CD8-positive, alpha-beta memory T cell (primary cell): Measurements from ENCODE around the gene PLCB2. TPM values are rescaled to one million over a fixed set of nuclear protein-coding genes. Genes with fewer than 3 reads are reported as not detected.
A peak's percentile ranks its signal among the peaks of the same experiment; 100 is the strongest.

Experiments
- CTCF ChIA-PET: fragments of 350-600 bp; sonication (Branson Sonifier 250); formaldehyde crosslinking; loops from one replicate; lab custom pipeline; 2021; ENCODE audit warnings: antibody characterized with exemption; lab: Charles Lee
- POLR2A ChIA-PET: fragments of 350-600 bp; sonication (Branson Sonifier 250); formaldehyde crosslinking; loops from one replicate; lab custom pipeline; 2021; ENCODE audit warnings: antibody characterized with exemption; lab: Charles Lee
- DNase-seq, 5 donors: peaks; one replicate each; pipeline versions ENCODE4 v3.0.0 to v3.0.0-alpha.2; 2020 to 2022; ENCODE audit warnings: mixed read lengths in 1 of 5
- H3K27ac ChIP-seq: one replicate; pipeline ENCODE4 v1.7.0; 2013; ENCODE audit warnings: low read depth, mild to moderate bottlenecking, low read length, moderate library complexity
- H3K27me3 ChIP-seq: 2 replicates; pipeline ENCODE4 v1.7.0; 2013; ENCODE audit warnings: low read length, mild to moderate bottlenecking; ENCODE audit not compliant: insufficient read depth, poor library complexity, severe bottlenecking
- H3K36me3 ChIP-seq: 2 replicates; pipeline ENCODE4 v1.7.0; 2013; ENCODE audit warnings: mild to moderate bottlenecking, low read length, moderate library complexity; ENCODE audit not compliant: insufficient read depth
- H3K4me1 ChIP-seq: 2 replicates; pipeline ENCODE4 v1.7.0; 2013; ENCODE audit warnings: mild to moderate bottlenecking, low read length, moderate library complexity; ENCODE audit not compliant: insufficient read depth
- H3K4me3 ChIP-seq: 2 replicates; pipeline ENCODE4 v1.7.0; 2013; ENCODE audit warnings: mild to moderate bottlenecking, low read length
- H3K9me3 ChIP-seq: 2 replicates; pipeline ENCODE4 v1.7.0; 2013; ENCODE audit warnings: mild to moderate bottlenecking, low read length
- H3K27ac Mint-ChIP-seq, 8 donors: one replicate each; pipeline ENCODE4 v1.8.0; 2020 to 2021; ENCODE audit warnings: mixed read lengths in 8 of 8, mild to moderate bottlenecking in 6 of 8, inconsistent platforms in 3 of 8, moderate library complexity in 3 of 8
- H3K27me3 Mint-ChIP-seq, 2 donors: one replicate each; pipeline ENCODE4 v1.8.0; 2020 to 2021; ENCODE audit warnings: mixed read lengths in 2 of 2, mild to moderate bottlenecking in 1 of 2, moderate library complexity in 1 of 2
- H3K36me3 Mint-ChIP-seq, 3 donors: one replicate each; pipeline ENCODE4 v1.8.0; 2020 to 2021; ENCODE audit warnings: mixed read lengths in 3 of 3, inconsistent platforms in 1 of 3, mild to moderate bottlenecking in 1 of 3
- H3K4me1 Mint-ChIP-seq, 3 donors: one replicate each; pipeline ENCODE4 v1.8.0; 2020 to 2021; ENCODE audit warnings: mixed read lengths in 3 of 3, inconsistent platforms in 1 of 3, mild to moderate bottlenecking in 1 of 3
- H3K4me3 Mint-ChIP-seq, 7 donors: one replicate each; pipeline ENCODE4 v1.8.0; 2020 to 2021; ENCODE audit warnings: mixed read lengths in 7 of 7, mild to moderate bottlenecking in 6 of 7, moderate library complexity in 4 of 7, inconsistent platforms in 2 of 7
- H3K9me3 Mint-ChIP-seq, 5 donors: one replicate each; pipeline ENCODE4 v1.8.0; 2020 to 2022; ENCODE audit warnings: mixed read lengths in 5 of 5, mild to moderate bottlenecking in 3 of 5, moderate library complexity in 2 of 5, inconsistent platforms in 1 of 5
- polyA plus RNA-seq: library from polyadenylated mRNA; unstranded; fragments of 300-500 nt; fragmentation: Illumina TruSeq; gene quantifications from one replicate; pipeline ENCODE4 v1.2.3, GENCODE V29; 2021
- total RNA-seq, 2 experiments: library from RNA; stranded (reverse); gene quantifications; one replicate each; pipeline ENCODE4 v1.2.3, GENCODE V29; 2021

Gene PLCB2
- total and polyA plus RNA-seq, 3 experiments from 2014 or later: 34.8 to 57.7 (median 57.3) TPM

GRCh38 chr15:40293006-40293405 lies 14.7 kb downstream of the PLCB2 start:
- Histone ChIP-seq H3K36me3 (peaks cover 7% of the 10 kb centered on the region), H3K9me3 (no peaks in the 10 kb centered on the region), H3K27me3 (no peaks in the 10 kb centered on the region), H3K27ac (no peak overlapping the region), H3K4me1 (no peaks in the 10 kb centered on the region), H3K4me3 (no peak overlapping the region)
- no peaks in the 10 kb centered on the region for H3K9me3 Mint-ChIP-seq
- peaks cover 0 to 79% (median 12%) of the 10 kb centered on the region in 3 donors for H3K36me3 Mint-ChIP-seq
- H3K27me3 Mint-ChIP-seq: no peaks in the 10 kb centered on the region
- no peak overlapping the region for H3K4me3 Mint-ChIP-seq
- DNase-seq: no peak
- CTCF ChIA-PET: interaction anchor here (1.0 to 1.4 kb wide), 3 partner anchors 14 to 51 kb away, joined by 3 to 4 read pairs (median 3); no protein-coding TSS in a partner anchor
- H3K27ac Mint-ChIP-seq: peak overlapping the region in 2 of 8 donors; percentile 32 to 36
- POLR2A ChIA-PET: interaction anchor here (0.8 kb wide), 1 partner anchor 14 kb away, joined by 3 read pairs; the partner anchor contains the start of gene PLCB2
- no peaks in the 10 kb centered on the region for H3K4me1 Mint-ChIP-seq

- no peaks in the 10 kb centered on the region for H3K9me3 Mint-ChIP-seq
- peak overlapping the region in 2 of 8 donors; percentile 33 to 61 for H3K27ac Mint-ChIP-seq
- no peak for DNase-seq
- Histone ChIP-seq H3K27ac (no peak overlapping the region), H3K27me3 (no peaks in the 10 kb centered on the region), H3K36me3 (peaks cover 7% of the 10 kb centered on the region), H3K4me3 (no peak overlapping the region), H3K4me1 (no peaks in the 10 kb centered on the region), H3K9me3 (no peaks in the 10 kb centered on the region)
- POLR2A ChIA-PET: no interaction called here
- H3K36me3 Mint-ChIP-seq: peaks cover 0 to 78% (median 12%) of the 10 kb centered on the region in 3 donors
- H3K4me1 Mint-ChIP-seq: no peaks in the 10 kb centered on the region
- H3K4me3 Mint-ChIP-seq: no peak overlapping the region
- no peaks in the 10 kb centered on the region for H3K27me3 Mint-ChIP-seq
- CTCF ChIA-PET: interaction anchor here (1.0 to 1.8 kb wide), 3 partner anchors 16 to 52 kb away, joined by 3 to 6 read pairs (median 3); partner anchors contain the start of gene PLCB2
These were observed 15.5 kb downstream of the PLCB2 start for GRCh38 chr15:40292246-40292645.

- POLR2A ChIA-PET: no interaction called here
- Histone ChIP-seq H3K27me3 (no peaks in the 10 kb centered on the region), H3K9me3 (no peaks in the 10 kb centered on the region), H3K4me1 (no peaks in the 10 kb centered on the region), H3K27ac (no peak overlapping the region), H3K36me3 (peaks cover 7% of the 10 kb centered on the region), H3K4me3 (no peak overlapping the region)
- peaks cover 0 to 72% (median 7%) of the 10 kb centered on the region in 3 donors for H3K36me3 Mint-ChIP-seq
- H3K4me1 Mint-ChIP-seq: no peaks in the 10 kb centered on the region
- no peak overlapping the region for H3K4me3 Mint-ChIP-seq
- no peak for DNase-seq
- no peak overlapping the region for H3K27ac Mint-ChIP-seq
- CTCF ChIA-PET: interaction anchor here (0.9 to 2.7 kb wide), 7 partner anchors 11 to 131 kb away, joined by 3 to 9 read pairs (median 3); partner anchors contain the start of genes INAFM2 and PLCB2
- no peaks in the 10 kb centered on the region for H3K27me3 Mint-ChIP-seq
- H3K9me3 Mint-ChIP-seq: no peaks in the 10 kb centered on the region
These were observed 16.7 kb downstream of the PLCB2 start for GRCh38 chr15:40290918-40291574.

- H3K36me3 Mint-ChIP-seq: peaks cover 0 to 67% (median 6%) of the 10 kb centered on the region in 3 donors
- CTCF ChIA-PET: interaction anchor here (1.0 to 2.7 kb wide), 7 partner anchors 11 to 132 kb away, joined by 3 to 9 read pairs (median 5); partner anchors contain the start of genes INAFM2 and PLCB2
- H3K27ac ChIP-seq: no peak overlapping the region
- POLR2A ChIA-PET: no interaction called here
- no peaks in the 10 kb centered on the region for H3K27me3 Mint-ChIP-seq
- H3K4me3 ChIP-seq: no peak overlapping the region
- no peaks in the 10 kb centered on the region for H3K9me3 ChIP-seq
- no peak overlapping the region for H3K4me3 Mint-ChIP-seq
- H3K27ac Mint-ChIP-seq: peak overlapping the region in 1 of 8 donors; percentile 36
- H3K27me3 ChIP-seq: no peaks in the 10 kb centered on the region
- no peaks in the 10 kb centered on the region for H3K4me1 ChIP-seq
- DNase-seq: no peak
- H3K9me3 Mint-ChIP-seq: no peaks in the 10 kb centered on the region
- no peaks in the 10 kb centered on the region for H3K4me1 Mint-ChIP-seq
- H3K36me3 ChIP-seq: peaks cover 7% of the 10 kb centered on the region
These were observed 17.2 kb downstream of the PLCB2 start for GRCh38 chr15:40290545-40290917.

GRCh38 chr15:40289140-40289775 lies 18.5 kb downstream of the PLCB2 start:
- peaks cover 7% of the 10 kb centered on the region for H3K36me3 ChIP-seq

GRCh38 chr15:40287968-40288367 lies 19.8 kb downstream of the PLCB2 start:
- Histone ChIP-seq H3K27me3 (no peaks in the 10 kb centered on the region), H3K27ac (no peak overlapping the region), H3K4me1 (no peaks in the 10 kb centered on the region), H3K9me3 (no peaks in the 10 kb centered on the region), H3K36me3 (peaks cover 7% of the 10 kb centered on the region), H3K4me3 (no peak overlapping the region)
- Mint-ChIP-seq H3K27me3 (no peaks in the 10 kb centered on the region), H3K4me1 (peaks cover 0 to 3% (median 0%) of the 10 kb centered on the region in 3 donors), H3K4me3 (no peak overlapping the region), H3K36me3 (peaks cover 0 to 46% (median 2%) of the 10 kb centered on the region in 3 donors), H3K27ac (no peak overlapping the region), H3K9me3 (no peaks in the 10 kb centered on the region)
- DNase-seq: no peak
- ChIA-PET CTCF (interaction anchor here (2.0 to 2.4 kb wide), 2 partner anchors 13 to 19 kb away, joined by 7 to 10 read pairs; partner anchors contain the start of gene PLCB2), POLR2A (no interaction called here)

More at GRCh38 chr15:40289140-40289775, 18.5 kb downstream of the PLCB2 start:
- Histone ChIP-seq H3K4me3 (no peak overlapping the region), H3K9me3 (no peaks in the 10 kb centered on the region), H3K4me1 (no peaks in the 10 kb centered on the region), H3K27me3 (no peaks in the 10 kb centered on the region), H3K27ac (no peak overlapping the region)
- POLR2A ChIA-PET: interaction anchor here (1.0 kb wide), 1 partner anchor 14 kb away, joined by 3 read pairs; no protein-coding TSS in a partner anchor
- H3K4me1 Mint-ChIP-seq: no peaks in the 10 kb centered on the region
- H3K36me3 Mint-ChIP-seq: peaks cover 0 to 55% (median 3%) of the 10 kb centered on the region in 3 donors
- CTCF ChIA-PET: interaction anchor here (1.2 to 2.7 kb wide), 6 partner anchors 11 to 55 kb away, joined by 3 to 10 read pairs (median 8); partner anchors contain the start of gene PLCB2
- no peak for DNase-seq
- H3K27ac Mint-ChIP-seq: no peak overlapping the region
- no peaks in the 10 kb centered on the region for H3K9me3 Mint-ChIP-seq
- H3K4me3 Mint-ChIP-seq: no peak overlapping the region
- no peaks in the 10 kb centered on the region for H3K27me3 Mint-ChIP-seq

- H3K36me3 ChIP-seq: peaks cover 7% of the 10 kb centered on the region
- POLR2A ChIA-PET: no interaction called here
- H3K9me3 Mint-ChIP-seq: no peaks in the 10 kb centered on the region
These were observed 20.2 kb downstream of the PLCB2 start for GRCh38 chr15:40287505-40287904.

More at GRCh38 chr15:40287505-40287904, 20.2 kb downstream of the PLCB2 start:
- no peak for DNase-seq
- Mint-ChIP-seq H3K27ac (peak overlapping the region in 2 of 8 donors; percentile 35 to 36), H3K36me3 (peaks cover 0 to 41% (median 2%) of the 10 kb centered on the region in 3 donors), H3K4me1 (peaks cover 0 to 3% (median 0%) of the 10 kb centered on the region in 3 donors), H3K4me3 (peak overlapping the region in 1 of 7 donors; percentile 19), H3K27me3 (no peaks in the 10 kb centered on the region)
- H3K4me3 ChIP-seq: no peak overlapping the region
- CTCF ChIA-PET: no interaction called here
- H3K4me1 ChIP-seq: no peaks in the 10 kb centered on the region
- no peak overlapping the region for H3K27ac ChIP-seq
- H3K9me3 ChIP-seq: no peaks in the 10 kb centered on the region
- no peaks in the 10 kb centered on the region for H3K27me3 ChIP-seq
